GM18505 (cell line): Measurements from ENCODE around the gene PRAMEF13.
"Not testable (repeated sequence)": the region's sequence is repeated elsewhere in the genome, so short reads cannot be mapped to it uniquely, and the experiment has no call there.

ENCODE experiments used
- ATAC-seq: cut with Tn5 transposase; IDR thresholded peaks from one replicate; pipeline ENCODE4 v1.9.1; 2021; ENCODE audit not compliant: unreplicated experiment
- POLR2A ChIP-seq: IDR thresholded peaks from 4 replicates; pipeline ENCODE4 v1.6.1; 2011; ENCODE audit warnings: borderline replicate concordance; ENCODE audit not compliant: insufficient read depth, insufficient read length; ENCODE audit errors: extremely low read depth

The PRAMEF13 gene

DNA sequence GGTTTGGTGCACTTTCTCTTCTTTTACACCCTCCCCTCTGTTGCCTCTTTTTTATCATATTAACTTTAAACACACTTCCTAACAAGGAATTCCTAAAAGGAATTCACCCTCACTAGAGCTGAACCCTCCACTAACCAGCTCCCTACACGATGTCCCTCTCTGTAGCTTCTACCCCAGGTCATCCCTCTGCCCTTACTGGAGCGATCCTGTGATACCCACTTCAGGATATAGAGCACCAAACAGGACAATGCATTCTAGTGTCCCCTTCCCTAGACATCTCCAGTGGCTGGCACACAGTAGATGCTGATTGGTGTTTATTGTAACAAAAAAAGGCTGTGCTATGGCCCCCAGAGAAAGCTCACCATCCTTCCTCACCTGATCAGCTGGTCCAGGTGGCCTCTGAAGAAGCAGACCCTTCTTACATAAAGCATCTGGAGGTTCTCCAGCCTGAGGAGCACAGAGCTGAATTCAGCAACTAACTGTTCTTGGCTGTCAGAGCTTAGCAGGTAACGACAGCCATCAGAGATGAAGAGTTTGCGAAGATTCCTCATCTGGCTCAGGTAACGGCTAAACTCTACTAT is 23.4 kb upstream of the PRAMEF13 start:
- no peak for TF ChIP-seq POLR2A
- no peak for ATAC-seq

DNA sequence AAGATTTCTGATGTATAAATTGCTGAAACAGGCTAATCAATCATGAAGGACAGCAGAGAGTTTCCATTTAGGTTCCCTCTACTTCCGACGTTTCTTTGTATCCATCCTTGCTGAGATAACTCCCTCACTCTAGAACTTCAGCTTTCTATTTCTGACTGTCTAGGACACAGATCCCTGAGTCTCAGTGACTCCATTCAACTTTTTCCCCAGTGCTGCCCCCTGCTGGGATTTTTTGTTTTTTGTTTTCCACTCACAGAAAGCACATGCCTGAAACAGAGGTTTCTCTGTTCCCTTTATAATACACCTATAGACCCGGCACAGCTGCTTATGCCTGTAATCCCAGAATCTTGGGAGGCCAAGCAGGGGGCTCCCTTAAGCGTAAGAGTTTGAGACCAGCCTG is 21.6 kb upstream of the PRAMEF13 start:
- ATAC-seq = not testable (repeated sequence)

DNA sequence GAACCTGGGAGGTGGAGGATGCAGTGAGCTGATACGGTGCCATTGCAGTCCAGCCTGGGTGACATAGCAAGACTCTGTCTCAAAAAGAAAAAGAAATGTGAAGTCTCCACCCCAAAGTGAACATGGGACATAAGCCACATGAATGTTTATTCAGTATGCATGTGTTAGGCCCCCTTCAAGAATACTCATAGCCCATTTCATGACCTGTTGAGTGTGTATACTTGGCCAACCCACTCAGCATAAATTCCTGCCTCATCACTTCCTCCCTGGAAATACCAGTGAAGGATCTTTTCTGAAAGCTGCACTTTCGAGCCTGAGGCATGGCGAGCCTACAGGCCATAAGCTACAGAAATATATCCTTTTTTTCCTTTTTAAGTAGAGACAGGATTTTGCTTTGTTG is 18.0 kb upstream of the PRAMEF13 start:
- not testable (repeated sequence) for ATAC-seq

DNA sequence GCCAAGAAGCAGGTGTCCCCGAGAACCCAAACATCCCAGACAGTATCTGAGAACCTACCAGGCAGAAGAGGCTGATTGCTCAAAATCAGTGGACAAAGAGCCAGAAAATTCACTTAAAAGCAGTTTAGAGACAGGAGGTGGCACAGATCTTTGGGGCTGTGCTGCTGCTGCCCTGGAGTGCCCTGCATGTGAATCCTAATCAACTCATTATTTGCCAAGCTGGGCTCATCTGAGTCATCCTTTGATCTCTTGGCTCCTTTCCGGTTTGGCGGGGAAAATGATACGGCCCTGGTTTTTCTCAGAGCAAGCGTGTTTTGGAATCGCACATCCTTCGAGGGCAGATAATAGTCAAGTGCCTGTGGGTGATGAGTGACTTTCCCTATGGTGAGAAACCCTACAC is 15.4 kb upstream of the PRAMEF13 start:
- not testable (repeated sequence) for ATAC-seq

DNA sequence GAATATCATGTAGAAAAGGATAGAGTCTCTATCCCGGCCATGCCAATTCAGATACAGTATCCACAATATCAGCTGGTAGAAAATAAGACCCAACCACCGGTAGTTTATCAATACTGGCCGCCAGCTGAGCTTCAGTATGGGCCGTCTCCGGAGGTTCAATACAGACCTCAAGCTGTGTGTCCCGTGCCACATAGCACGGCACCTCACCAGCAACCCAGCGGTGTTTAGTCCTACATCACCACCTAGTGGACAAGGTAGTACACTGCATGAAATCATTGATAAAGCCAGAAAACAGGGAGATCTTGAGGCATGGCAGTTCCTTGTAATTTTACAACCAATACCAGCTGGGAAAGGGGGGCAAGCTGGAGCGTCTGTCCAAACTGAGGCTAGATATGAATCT is 7.5 kb upstream of the PRAMEF13 start:
- ATAC-seq = not testable (repeated sequence)

DNA sequence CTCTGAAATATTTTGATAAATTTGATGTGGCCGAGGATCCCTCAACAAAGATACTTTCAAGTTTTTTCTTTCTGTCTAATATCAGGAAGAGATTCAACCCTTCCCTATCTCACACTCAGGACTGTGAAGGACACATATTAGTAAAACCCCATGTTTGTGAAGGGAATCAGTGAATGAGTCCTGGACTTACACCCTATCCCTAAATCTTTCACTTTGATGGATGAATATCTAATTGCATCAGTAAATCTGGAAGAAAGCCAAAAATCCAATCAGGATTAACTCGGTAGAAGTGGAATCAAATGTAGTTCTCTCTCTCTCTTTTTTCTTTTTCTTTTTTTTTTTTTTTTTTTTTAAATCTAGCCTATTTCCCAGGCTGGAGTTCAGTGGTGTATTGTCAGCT is 29.7 kb downstream of the PRAMEF13 start, which contains the start of gene PRAMEF9:
TSS of gene PRAMEF9 (plus strand) at position 301 of the 400 bp plus-strand sequence. CDS start 3,433 bp downstream, outside the sequence.
- ATAC-seq = not testable (repeated sequence)

DNA sequence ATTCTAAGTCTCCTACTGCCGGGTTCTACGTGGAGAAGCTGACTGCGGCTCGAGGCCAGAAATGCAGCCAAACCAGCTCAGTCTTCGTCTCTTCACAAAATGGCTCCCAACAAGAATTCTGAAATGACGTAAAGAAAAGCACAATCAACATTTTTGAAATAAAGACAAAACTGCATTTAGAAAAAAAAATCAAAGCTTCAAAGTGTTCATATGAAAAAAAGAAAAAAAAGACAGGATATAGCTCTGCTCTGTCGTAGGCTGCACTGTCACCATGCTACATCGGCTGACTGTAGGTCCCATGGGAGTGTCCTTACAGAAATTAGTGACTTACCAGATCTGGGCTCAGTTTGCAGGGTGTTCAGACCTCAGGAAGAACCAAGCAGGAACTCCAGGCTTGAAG is 35.7 kb downstream of the PRAMEF13 start, which contains the start of gene HNRNPCL4:
TSS of gene HNRNPCL4 (minus strand) at position 101 of the 400 bp plus-strand sequence. CDS start 164 bp downstream, outside the sequence.
- ATAC-seq = not testable (repeated sequence)

DNA sequence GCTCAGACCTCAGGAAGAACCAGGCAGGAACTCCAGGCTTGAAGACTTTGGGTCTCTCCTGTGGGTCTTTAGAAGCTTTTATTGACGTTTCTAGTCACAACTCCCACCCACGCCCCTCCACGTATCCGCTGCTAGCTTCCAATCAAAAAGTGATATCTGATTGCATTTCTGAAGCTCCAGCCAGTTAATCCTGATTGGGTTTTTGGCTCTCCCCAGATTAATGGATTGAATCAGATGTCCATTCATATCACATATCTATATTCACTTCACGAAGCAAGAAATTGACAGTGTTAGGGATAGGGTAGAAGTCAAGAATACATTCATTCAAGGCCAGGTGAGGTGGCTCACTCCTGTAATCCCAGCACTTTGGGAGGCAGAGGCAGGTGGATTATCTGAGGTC is 45.3 kb downstream of the PRAMEF13 start, which contains the start of gene PRAMEF26:
TSS of gene PRAMEF26 (minus strand) at position 101 of the 400 bp plus-strand sequence. CDS start 2,914 bp downstream, outside the sequence.
- ATAC-seq = not testable (repeated sequence)
